Lower leg skin (tissue), 4 donors: ENCODE data around the gene NDUFA1. TPM values are rescaled to one million over a fixed set of nuclear protein-coding genes. Genes with fewer than 3 reads are reported as not detected.
"Not testable (repeated sequence)": the region's sequence is repeated elsewhere in the genome, so short reads cannot be mapped to it uniquely, and the experiment has no call there.

ENCODE experiments used
- DNase-seq, 2 donors: peaks; one replicate each; pipeline ENCODE4 v3.0.0-alpha.2; 2019; ENCODE audit warnings: low spot score in 2 of 2
- H3K4me3 ChIP-seq: fragments of 200-600 bp; sonication (generic); 2 replicates; pipeline ENCODE4 v1.5.1; 2017; ENCODE audit warnings: mild to moderate bottlenecking, low read depth; ENCODE audit not compliant: poor library complexity, severe bottlenecking
- CTCF ChIP-seq, 3 donors: fragments of 450-650 bp; IDR thresholded peaks; one replicate each; pipeline ENCODE4 v1.5.1; 2016; ENCODE audit warnings: antibody characterized with exemption in 3 of 3, mild to moderate bottlenecking in 3 of 3, moderate library complexity in 2 of 3
- POLR2A ChIP-seq, 2 donors: fragments of 450-650 bp; IDR thresholded peaks; one replicate each; pipeline ENCODE4 v1.6.1; 2016 to 2017; ENCODE audit warnings: antibody characterized with exemption in 2 of 2, mild to moderate bottlenecking in 1 of 2, moderate library complexity in 1 of 2
- WGBS, 2 donors: methylation state at CpG; one replicate each; pipeline ENCODE4 v1.1.5; 2018; 5-methylcytosine and 5-hydroxymethylcytosine counted together
- intact Hi-C: fragments of 100-400 bp; cut with DNase I; formaldehyde crosslinking; loops from one replicate; pipeline ENCODE4 v1.15.0; 2023; ENCODE audit warnings: low total_unique reads
- total RNA-seq, 4 donors: library from RNA; depleted of rRNA; stranded (reverse); fragments of >200 nt; gene quantifications; one replicate each; pipeline ENCODE4 v1.1.0, GENCODE V29; 2016

The NDUFA1 gene
- total RNA-seq, 4 donors from 2014 or later, result 39.4 to 60.6 (median 47.4) TPM

DNA sequence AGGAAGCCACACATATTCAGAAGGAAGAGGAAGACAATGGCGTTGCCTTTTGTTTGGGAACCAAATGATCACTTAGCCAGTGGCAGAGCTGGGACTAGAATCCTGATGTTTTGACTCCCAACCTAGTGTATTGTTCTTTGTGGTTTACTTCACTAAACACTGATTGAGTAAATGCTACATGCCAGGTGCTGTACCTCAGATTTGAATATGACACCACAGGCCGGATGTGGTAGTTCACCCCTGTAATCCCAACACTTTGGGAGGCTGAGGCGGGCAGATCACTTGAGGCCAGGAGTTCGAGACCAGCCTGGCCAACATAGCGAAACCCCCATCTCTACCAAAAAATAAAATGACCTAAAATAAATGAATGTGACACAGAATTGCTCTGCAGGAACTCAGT lies 8.4 kb downstream of the NDUFA1 start:
- no peak overlapping the region for H3K4me3 ChIP-seq
- DNase-seq, result no peak
- TF ChIP-seq CTCF (IDR thresholded peaks at IDR 0.05), result no peak
- 79 to 80% methylated on average over 5 of the region's 5 CpGs for WGBS, 2 donors
- intact Hi-C loops, result no loop called here

DNA sequence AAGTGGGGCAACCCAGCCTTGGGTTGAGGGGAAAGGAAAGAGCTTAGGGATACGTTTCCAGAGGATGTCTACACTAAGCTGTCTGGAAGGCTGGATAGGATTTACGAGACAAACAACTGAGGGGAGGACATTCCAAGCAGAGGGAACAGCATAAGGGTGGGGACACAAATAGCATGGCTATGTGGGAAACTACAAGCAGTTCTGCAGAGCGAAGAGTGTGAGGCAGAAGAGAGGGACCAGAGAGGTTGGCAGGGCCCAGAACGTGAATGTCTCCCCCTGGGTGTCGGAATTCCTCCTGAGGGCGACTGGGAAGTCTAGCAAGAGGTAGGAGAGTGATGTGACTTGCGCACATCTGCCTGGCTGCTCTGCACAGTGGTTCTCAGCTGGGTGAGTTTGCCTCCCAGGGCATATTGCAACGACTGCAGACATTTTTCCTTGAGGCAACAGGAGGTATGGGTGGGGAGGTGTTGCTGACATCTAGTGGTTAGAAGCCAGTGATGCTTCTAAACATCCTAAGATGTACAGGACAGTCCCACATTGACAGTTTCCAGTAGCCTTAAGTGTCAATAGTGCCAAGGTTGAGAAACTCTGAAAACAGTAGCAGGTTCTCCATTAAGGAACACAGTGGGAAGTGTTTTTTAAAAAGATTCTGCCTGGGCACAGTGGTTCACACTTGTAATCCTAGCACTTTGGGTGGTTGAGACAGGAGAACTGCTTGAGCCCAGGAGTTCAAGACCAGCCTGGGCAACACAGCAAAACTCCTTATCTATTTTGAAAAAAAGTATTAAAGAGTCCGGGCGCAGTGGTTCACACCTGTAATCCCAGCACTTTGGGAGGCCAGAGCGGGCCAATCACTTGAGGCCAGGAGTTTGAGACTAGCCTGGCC lies 9.2 kb downstream of the NDUFA1 start:
- H3K4me3 ChIP-seq, result no peak overlapping the region
- no peak for DNase-seq
- intact Hi-C loops, result no loop called here
- 50 to 52% methylated on average over 11 of the region's 11 CpGs for WGBS, 2 donors
- no peak for TF ChIP-seq POLR2A (IDR thresholded peaks at IDR 0.05)
- no peak for TF ChIP-seq CTCF (IDR thresholded peaks at IDR 0.05)

- no peak for DNase-seq
- intact Hi-C loops, result no loop called here
- 76 to 86% methylated on average over 11 of the region's 11 CpGs for WGBS, 2 donors
- no peak overlapping the region for H3K4me3 ChIP-seq
- no peak for TF ChIP-seq POLR2A (IDR thresholded peaks at IDR 0.05)
- no peak for TF ChIP-seq CTCF (IDR thresholded peaks at IDR 0.05)
Measured at GRCh38 chrX:119885554-119886428, 14.2 kb downstream of the NDUFA1 start.

DNA sequence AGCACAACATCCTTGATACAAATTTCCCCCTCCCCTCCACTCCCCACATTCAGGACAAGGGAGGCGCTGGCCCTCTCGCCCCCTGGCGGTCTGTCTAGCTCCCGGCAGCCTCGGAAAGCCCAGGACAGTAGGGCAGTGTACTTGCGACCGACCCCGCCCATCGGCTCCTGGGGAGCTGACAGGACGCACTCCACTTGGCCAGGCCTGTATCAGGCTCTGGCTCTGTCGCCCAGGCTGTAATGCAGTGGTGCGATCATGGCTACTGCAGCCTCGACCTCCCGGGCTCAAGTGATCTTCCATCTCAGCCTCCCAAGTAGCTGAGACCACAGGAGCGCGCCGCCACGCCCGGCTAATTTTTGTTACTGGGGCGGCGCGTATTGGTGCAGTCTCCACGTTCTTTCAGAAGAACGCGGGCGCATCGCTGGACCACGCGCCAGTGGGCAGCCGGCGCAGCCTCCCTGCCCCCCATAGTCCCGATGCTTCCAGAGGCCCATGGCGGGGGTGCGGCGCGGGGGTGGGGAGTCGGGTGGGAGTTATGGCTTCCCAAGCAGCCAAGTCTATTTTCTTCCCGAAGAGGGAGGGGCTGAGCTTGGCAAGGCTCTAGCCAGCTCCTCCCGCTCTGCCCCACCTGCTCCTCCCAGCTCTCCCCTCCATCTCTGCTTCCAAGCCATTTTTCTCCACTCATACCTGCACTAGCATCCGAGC lies 16.2 kb downstream of the NDUFA1 start:
- peak in 1 of 2 donors; percentile 87 for DNase-seq
- WGBS, 2 donors, result 7 to 43% methylated on average over 2 to 25 of the region's 40 CpGs
- intact Hi-C loops, result no loop called here
- no peak overlapping the region for H3K4me3 ChIP-seq
- TF ChIP-seq POLR2A (IDR thresholded peaks at IDR 0.05), result no peak
- no peak for TF ChIP-seq CTCF (IDR thresholded peaks at IDR 0.05)

- H3K4me3 ChIP-seq, DNase-seq, intact Hi-C loops: not testable (repeated sequence)
- WGBS, 2 donors, result 69% methylated on average over 7 of the region's 36 CpGs; no CpG with 5 or more reads in 1 of the 2 donors
Measured at GRCh38 chrX:119890626-119891025, 19.0 kb downstream of the NDUFA1 start.

DNA sequence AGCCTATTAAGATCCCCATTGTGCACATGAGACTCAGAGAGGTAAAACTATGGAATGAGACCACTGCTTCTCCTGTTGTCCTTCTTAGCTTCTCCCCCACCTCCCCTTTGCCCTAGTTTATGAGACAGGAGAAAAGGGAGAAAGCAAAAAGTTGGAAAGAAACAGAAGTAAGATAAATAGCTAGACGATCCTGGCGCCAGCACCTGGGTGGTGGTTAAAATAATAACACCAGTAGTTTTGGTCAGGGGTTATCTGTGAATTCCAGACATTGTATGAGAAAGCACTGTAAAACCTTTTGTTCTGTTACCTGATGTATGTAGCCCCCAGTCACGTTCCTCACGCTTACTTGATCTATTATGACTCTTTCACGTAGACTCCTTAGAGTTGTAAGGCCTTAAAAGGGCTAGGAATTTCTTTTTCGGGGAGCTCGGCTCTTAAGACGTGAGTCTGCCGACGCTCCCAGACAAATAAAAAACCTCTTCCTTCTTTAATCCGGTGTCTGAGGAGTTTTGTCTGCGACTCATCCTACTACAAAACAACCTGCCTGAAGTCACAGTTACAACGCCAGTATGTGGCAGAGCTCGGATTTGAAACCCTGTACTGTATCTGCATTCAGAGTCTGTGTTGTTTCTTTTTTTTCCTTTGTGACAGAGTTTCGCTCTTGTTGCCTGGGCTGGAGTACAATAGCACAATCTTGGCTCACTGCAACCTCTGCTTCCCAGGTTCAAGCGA lies 20.5 kb downstream of the NDUFA1 start:
- intact Hi-C loops, DNase-seq, H3K4me3 ChIP-seq: not testable (repeated sequence)
- 75 to 76% methylated on average over 16 of the region's 16 CpGs for WGBS, 2 donors
